HG02571 (cell line): ENCODE data around the gene BMX.

Experiments
- ATAC-seq: cut with Tn5 transposase; IDR thresholded peaks from one replicate; pipeline ENCODE4 v1.9.1; 2021; ENCODE audit warnings: mild to moderate bottlenecking, moderate library complexity; ENCODE audit not compliant: unreplicated experiment

BMX gene

GRCh38 chrX:15567886-15568616 is 67.4 kb downstream of the BMX start:
- no peak for ATAC-seq

DNA sequence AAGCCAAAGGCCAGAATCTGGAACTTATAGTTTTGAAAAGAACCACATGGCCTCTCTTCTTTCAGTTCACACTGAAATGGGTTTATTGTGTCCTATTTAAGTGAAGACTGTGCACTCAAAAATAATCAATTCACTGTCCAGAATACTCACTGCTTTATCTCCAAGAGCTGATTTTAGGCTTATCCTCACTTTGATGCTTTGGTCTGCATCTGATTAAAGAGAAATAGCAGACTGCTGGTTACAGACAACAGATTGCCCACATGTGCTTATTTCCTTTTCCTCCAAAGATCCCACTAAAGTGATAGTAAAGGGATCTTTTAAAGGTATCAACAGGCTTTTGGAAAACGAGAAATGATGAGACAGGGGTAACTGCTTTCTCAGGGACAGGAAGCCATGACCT is 69.5 kb downstream of the BMX start:
- ATAC-seq: no peak

GRCh38 chrX:15574017-15574416 is 73.4 kb downstream of the BMX start:
- ATAC-seq: no peak

GRCh38 chrX:15576019-15576418 is 75.4 kb downstream of the BMX start:
- no peak for ATAC-seq

DNA sequence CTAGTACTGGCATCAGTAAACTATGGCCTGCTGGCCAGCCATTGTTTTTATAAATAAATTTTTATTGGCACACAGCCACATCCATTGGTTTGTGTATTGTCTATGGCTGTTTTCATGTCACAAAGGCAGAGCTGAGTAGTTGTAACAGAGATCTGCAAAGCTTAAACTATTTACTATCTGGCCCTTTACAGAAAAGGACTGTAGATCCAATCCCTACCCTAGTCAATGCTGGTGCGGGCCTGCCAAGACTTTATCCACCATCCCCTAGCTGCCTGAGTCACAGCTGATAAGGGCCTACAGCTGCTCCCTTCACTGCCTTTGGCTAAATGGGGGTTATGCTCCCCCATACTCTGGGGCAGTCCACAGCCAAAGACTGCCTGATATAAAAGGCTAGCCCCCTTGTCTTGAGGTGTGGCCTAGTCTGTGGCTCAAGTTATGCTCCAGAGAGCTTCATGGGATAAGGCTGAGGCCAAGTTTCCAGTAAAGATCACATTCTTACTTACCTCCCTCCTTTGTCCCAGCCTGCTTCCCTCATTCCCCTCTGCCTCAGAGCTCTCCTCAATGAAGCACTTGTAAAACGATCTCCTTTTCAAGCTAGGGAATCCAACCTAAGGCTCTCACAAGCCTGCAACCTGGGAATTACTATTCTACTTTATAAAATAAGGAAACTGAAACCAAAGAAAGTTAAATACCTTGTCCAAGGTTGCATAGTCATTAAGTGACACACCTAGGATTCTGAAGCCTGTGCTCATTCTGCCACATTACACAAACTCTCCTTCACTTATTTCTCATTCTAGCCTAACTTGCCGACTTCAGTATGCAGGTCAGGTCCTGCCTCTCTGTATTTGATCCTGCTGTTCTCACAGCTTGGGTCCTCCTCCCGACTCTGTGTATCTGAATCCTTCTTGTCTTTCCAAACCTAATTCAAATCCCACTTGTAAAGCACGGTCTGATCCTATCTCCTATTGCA is 79.5 kb downstream of the BMX start:
- no peak for ATAC-seq

DNA sequence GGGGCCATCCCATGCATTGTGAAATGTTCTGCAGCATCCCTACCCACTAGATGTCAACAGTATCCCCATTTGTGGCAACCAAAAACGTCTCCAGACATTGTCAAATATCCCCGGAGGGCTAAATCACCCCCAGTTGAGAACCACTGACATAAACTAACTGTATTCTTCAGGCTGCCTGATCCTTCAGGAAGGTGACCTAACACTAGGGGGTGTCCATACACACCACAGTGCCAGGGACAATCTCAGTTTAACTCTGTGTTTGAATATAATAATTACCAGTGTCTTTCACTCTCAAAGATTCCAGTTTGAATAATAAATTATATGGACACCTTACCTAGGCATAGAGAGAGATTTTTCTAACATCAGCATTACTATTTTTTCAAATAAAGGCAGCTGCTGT is 93.8 kb downstream of the BMX start:
- ATAC-seq: no peak

- ATAC-seq: no peak
These were observed 97.4 kb downstream of the BMX start for GRCh38 chrX:15598026-15598425.

GRCh38 chrX:15599461-15599860 is 98.9 kb downstream of the BMX start:
- ATAC-seq: no peak

- no peak for ATAC-seq
These were observed 99.4 kb downstream of the BMX start for GRCh38 chrX:15600049-15600448.

- no peak for ATAC-seq
These were observed 100.1 kb downstream of the BMX start, which contains the start of gene ACE2 for GRCh38 chrX:15600745-15601144. Gene ACE2, minus strand, starts transcription at chrX:15600960. Its CDS starts 49 bp downstream, at chrX:15600911.

DNA sequence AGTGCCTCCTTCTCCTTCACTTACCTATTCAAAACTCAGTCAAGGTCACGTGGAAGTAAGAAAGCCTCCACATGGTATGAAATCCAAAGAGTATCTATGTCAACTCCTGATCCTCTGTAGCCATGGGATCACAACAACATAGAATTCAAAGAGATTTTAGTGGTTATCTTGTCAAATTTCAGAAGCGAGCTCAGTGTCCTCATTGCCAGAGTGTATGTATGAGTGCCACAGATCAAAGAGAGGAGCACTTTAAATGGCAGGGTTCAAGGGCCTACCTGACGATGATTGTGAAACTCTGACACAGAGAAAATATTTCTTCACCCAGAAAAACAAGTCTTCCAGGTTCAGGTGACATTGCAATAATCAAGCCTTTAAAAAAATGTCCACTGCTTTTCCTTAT is 101.3 kb downstream of the BMX start:
- ATAC-seq: no peak

DNA sequence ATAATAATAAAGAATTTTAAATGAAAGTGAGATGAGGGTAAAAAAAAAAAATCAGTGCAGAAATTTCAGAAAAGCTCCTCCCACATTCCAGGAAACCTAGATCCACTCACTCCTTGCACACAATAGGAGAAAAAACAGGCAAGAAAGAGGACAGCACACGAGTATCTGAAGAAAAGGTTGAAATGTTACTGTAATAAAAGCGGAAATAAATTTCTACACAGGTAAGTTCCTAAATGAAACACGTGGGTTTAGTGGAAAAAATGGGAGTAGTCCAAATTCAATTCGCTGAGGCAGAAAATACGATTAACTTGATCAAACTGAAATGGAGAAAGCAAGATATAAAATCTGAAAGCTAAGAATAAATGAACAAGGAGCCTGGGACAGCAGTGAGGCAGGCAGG is 102.2 kb downstream of the BMX start:
- ATAC-seq: no peak

DNA sequence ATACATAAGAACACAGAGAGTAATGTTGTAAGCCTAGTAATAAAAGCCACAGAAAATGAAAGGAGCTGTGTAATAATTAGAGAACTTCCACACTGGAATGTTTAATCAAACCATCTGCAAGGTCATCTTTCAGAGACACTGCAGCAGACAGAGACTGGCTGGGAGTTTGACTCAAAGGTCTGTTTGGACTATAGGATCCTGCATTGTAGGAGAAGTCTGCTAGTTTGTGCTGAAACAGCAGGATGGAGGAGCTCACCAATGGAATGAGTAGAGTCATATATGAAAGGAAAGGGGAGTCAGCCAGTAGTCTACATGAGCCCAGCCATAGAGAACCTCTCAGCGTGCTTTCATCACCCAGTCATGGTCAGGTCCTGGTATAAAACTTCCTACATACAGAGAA is 104.6 kb downstream of the BMX start:
- no peak for ATAC-seq
